Hematopoietic multipotent progenitor cell treated with erythropoietin and hydrocortisone succinate and interleukin-3 and kit ligand, for 6 days (in vitro differentiated cells): ENCODE measurements around the gene UBE2D2.

ENCODE experiments used
- DNase-seq: peaks from one replicate; pipeline ENCODE4 v3.0.0-alpha.2; 2015

Gene UBE2D2

DNA sequence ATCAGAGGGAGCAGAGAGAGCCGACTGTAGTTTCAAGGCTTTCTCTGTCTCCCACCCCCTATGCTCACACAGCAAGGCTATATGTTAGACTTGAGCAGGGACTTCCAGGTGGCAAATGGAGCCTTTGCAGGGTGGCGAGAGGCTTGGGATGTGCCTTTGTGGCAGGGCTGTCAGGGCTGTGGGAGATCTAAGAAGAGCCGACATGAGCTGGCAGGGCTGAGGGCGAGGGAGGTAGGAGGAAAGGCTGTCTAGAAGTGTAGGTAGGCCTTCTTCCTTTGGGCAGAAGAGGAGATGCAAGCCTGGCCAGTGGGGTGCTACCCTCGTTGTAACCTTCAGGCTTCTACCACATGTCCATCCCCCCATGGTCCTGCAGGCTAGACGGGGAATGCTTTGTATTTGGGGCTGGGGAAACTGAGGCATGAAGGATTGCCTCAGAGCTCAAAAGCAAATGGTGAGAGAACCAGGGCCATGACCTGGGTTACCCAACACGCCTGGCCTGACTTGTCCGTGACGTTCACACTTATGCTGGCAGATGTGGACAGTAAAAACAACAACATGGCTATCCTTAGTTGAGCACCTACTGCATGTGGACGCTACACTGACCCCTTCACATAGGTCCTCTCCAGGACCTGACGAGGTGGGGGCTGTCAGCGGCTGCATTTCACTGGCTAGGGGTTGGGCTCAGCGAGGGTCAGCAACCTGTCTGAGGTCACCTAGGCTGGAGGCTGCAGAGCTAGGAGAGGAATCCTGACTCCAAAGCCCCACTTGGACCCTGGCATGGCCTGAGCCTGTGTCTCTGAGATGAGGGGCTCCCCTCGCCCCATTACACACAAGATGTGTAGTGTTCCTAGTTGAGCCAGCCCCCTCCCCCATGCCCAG is 102.3 kb downstream of the UBE2D2 start:
- DNase-seq, result no peak

DNA sequence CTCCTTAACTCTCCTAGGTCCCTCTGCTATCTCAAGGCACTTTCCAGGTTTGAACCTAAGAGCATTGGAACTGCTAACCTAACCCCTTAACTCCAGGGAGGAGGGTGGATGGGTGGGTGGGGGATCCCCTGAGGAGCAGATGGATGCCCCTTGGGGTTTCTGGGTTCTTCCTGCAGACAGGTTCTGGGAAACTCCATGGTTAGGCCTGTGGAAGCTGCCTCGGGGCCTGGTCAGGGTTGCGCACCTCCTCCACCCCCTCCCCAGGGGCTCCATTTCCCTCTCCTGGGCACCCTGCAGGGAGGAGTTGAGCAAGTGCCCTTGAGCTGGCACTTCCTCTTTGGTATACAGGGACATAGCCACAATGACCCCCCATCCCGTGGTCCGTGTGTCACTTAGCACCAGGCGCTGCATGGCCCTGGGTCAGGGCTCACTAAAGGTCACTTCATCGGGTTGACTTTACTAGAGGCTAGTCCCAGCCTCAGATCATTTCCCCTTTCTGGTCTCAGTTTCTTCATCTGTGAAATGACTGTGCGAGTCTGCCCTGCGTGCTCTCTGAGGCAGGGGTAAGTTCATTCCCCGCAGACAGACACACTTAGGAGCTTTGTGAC is 103.1 kb downstream of the UBE2D2 start:
- peak; percentile 66 for DNase-seq

DNA sequence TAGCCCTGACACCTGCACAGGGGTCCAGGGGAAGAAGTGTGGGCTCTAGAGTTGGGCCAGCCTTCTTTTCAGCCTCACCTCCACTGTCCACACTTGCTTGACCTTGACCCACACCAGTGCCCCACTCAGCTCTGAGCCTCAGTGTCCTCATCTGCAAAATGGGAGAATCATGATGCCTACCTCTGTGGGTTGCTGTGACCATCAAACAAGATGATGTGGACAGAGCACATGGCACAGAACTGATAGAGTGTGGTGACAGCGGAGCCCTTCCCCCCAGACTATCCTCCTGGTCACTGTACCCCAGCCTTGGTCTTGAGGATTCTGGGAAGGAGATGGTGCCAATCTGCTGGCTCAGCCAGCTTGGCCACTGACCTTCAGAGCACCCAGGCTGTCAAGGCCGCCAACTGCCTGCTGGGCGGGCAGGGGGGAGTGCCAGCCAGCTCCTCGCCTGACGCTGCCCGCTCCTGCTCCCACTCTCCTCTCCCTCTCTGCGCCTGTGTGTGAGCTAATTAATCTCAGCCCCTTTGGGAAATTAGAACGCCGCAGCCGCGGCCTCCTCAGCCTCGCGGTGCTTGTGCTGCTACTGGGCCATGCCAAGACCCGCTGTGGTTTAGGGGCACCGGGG is 103.7 kb downstream of the UBE2D2 start:
- DNase-seq, result no peak

DNA sequence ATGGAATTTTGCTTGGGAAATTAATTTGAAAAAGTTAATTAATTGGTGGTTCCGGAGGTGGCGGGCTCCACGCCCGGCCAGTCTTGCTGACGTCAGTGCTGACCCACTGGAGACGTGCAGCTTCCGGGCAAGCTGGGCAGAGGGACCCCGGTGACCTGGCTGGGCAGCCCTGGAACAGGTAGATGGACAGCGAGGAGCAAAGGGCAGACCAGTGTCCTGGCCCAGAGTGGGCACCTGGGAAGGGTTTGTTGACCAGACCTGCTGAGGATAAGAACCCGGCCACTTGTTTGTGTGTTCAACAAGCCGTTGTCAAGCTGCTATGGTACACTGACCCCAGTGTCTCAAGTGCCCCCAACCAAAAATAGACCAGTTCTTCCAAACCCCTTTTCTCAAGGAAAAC is 104.5 kb downstream of the UBE2D2 start:
- no peak for DNase-seq

DNA sequence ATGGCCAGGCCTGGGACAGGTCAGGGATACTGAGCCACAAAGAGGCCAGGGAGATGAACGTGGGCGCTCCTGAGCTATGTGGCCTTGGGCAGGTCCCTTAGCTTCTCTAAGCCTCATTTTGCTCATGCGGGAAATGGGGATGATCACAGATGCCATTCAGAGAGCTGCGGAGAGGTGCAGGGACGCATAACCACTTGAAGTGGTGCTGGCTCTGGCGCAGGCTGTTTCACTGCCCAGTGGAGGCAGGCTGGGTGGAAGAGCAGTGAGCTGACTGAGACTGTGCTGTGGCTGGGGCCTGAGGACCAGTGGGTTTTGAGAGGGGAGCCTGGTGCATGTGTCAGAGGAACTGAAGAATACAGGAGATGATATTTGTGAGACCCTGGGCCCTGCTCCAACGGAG is 105.4 kb downstream of the UBE2D2 start:
- no peak for DNase-seq

DNA sequence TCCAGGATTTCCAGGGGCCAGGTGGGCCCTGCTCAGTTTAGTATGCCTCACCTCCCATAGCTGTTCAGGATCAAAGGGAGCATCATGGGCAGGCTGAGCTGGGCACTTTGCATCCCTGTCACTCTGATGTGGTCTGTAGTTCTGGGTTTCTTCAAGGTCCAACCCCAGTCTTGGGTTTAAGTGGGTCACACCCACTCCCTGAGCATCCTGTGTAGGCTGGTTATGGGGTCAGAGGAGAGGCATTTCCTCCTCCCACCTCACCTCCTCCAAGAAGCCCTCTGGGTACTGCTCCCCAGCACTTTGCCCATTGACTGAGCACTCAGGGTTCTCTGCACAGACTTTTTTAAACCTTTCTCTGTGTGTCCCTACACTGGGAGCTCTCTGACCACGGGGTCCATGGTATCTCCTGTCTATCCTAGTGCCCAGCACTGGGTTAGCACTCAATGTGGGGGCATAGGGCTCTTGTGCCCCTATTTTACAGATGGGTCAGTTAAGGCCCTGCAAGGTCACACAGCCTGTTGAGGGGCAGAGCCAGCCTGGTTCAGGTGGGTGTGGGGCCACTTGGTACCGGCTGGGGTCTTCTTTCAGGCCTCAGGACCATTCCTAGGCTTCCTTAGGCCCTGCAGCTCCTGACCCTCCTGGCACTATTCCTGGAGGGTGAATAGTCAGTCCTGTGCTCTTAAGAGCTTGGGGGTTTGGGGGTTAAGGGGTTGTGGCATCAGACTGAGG is 106.0 kb downstream of the UBE2D2 start:
- DNase-seq, result no peak

DNA sequence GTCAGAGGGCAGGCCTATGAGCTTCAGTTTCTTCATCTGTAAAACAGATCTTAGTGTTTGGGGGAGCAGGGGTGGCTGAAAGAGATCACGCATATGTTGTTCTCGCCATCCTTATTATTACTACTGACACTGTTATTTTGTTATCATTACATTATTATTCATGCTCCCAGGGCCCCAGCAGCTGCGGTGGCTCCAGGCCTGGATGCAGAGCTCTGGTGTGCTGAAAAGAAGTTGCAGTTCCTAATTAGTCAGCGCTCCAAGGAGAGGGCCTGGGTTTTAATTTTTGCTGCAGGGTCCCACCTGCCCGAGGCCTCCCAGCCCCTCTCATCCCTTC is 106.6 kb downstream of the UBE2D2 start:
- DNase-seq, result peak; percentile 58

DNA sequence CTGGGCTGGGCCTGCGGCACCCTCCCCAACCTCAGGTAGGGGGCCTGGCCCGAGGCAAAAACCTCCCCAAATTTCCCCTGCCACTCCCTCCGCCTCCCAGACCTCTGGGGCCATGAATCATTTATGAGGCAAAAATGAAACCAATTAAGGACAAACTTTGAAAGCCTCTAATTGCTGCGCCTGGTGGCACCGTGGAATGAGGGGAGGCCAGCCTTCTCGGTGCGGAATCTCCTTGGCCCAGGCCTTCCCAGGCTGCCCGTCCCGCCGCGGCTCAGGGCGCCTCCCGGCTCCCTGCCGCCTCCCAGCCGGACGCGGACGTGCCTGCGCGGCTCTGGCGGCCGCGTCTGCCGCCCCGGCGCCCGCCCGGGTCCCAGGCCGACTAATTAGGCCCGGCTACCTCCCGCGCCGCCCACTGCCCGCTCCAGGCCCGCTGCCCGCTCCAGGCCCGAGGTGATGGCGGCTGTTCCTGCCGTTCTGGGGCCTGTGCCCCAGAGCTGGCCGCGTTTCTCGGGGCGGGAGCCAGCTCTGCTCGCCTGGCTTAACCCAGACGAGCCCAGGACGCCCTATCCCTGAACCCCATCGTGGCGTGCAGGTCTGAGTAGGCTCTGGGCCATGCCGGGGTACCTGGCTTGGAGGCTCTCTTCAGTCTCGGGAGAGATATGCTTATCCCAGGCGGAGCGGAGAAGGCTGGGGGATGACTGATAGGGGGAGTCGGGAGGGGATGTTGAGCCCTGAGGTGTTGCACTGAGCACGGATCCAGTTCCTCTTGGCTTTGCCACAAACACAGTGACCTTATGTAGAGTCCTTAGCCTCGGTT is 107.1 kb downstream of the UBE2D2 start:
- DNase-seq, result peak; percentile 80

DNA sequence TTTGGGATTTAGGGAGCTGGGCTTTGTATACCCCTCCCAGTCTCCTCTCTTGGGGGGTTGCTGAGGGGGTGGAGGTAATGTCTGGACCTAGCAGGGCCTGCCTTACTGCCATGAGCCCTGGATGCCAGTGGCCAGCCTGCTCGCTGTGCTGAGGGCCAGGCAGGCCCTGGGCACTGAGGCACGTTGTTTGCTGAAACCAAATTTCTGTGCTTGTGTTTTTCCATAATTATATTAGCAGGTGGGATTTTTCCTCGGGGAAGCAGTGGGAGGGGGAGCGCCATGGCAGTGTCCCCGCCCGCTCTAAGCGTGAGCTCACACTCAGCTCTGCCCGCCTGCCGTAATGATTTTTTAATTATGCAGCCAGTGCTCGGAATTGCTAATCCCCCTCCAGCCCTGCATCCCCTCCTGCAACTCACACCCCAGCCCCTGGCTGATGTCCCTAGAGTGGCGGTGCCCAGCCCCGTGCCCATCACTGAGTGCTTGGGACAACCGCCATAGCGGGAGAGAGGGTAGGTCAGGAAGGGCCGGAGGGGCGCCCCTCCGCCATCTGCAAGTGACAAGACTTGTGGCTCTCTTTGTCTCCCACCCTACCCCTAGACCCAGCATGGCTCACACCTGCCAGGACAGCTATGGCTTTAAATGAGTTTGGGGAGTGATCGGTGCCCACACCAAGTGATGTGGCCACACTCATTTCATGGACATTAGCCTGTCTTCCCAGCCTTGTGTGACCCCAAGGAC is 108.0 kb downstream of the UBE2D2 start:
- no peak for DNase-seq

DNA sequence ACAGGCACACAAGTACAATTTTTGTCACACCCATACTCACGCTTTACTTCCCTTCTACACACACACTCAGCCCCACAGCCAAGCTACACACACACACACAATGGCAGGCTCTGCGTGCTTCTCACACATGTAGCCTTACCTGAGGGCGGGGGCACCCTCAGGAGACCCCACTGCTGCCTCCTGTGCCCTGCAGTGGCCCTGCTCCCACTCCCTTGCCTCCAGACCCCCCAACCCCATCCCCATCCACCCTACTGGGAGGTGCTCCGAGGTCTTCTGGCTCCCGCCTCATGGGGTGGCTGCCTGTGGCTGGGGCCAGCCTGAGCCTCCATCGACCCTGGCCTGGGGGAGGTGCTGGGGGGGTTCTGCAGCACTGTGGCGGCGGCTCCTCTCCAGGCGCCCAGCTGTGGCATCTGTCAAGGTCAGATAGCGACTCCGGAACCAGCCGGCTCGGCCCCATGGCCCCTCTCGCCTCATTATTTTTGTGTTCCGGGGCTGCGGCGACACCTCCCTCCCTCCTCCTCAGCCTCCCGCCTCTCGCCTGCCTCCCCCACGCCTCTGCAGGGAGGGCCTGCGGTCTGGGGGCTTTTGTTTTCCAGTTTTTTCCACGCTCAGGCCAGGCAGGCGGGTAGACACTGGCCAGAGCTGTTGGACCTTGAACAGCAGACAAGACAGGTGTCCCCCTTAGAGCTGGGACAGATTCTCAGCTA is 108.7 kb downstream of the UBE2D2 start:
- DNase-seq, result peak; percentile 97

DNA sequence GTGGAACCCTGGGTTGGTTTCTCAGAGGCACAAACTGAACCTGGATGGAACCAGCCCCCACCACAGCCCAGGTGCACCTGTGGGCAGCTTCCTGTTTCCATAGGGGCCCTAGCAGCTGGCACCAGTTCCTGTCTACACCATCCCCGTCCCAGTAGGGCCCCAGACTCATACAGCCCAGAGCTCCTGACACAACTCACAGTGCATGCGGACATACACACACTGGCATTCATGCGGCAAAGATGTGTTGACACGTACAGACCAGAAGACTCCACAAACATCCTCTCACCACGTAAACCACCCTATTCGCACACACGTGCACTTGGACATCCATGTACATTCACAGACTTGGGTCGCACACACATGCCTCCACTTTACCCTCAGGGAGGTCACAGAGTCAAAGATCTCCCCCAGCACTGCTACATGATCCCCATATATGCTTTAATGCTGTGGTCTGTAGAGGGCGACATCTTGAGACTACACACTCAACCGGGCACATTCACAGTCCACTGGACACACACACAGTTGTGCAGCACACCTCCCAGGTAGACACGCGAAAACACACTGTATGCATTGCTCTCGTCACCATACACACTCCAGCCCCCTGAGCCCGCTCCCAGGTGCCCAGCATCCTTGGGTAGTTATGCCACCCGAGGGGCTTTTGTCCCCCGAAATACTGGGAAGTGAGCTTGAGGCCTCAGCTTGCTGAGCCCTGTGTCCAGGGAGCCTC is 109.4 kb downstream of the UBE2D2 start:
- peak; percentile 81 for DNase-seq

DNA sequence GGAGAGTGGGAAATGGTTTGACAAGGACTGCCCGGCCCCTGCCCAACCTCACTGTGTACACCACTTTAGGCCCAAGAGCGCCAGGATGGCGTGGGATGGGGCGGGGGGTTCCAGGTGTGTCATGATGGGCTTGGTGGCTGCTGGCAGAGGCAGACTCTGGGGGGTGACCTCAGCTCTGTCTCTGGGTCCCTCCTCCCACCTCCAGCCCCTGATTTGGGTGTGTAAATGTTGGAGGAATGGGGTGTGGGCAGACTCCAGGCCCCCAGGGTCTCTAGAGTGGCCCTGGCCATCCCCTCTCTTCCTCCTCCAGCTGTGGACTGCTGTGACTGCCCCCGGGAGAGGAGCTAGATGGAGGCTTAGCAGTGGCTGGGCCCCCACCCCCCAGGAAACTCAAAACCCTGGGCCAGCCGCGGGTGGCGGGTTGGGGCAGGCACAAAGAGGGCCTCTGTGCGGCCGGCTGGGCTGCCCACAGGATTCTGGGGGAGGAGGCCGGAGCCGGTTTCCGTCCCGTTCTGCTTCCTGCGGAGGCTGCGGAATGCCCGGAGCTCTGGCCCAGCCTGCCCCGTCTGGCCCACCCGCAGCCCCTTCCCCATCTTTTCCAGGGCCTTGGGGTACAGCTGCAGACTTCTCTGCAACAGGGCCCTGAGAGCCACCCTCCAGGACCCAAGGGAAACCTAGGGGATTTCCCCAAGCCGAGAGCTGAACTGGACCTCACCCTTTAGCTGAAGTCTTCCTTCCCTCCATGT is 110.1 kb downstream of the UBE2D2 start:
- no peak for DNase-seq

DNA sequence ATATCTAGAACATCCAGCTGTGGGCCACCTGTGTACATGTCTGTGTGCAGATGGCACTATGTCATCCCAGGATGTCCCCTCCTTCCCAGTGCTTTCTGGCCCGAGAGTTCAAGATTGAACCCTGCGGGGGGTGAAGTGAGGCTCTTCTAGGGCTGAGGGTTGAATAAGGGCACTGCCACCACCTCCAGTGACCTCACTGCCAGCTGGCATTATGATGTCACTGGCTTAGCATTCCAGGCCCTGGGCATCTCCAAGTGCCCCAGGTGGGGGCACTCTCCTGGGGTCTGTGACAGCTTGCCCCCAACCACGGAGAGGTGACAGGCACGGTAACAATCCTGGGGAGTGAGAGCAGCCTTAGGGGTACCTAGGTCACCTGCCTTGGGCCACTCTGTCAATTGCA is 114.1 kb downstream of the UBE2D2 start:
- DNase-seq, result no peak

DNA sequence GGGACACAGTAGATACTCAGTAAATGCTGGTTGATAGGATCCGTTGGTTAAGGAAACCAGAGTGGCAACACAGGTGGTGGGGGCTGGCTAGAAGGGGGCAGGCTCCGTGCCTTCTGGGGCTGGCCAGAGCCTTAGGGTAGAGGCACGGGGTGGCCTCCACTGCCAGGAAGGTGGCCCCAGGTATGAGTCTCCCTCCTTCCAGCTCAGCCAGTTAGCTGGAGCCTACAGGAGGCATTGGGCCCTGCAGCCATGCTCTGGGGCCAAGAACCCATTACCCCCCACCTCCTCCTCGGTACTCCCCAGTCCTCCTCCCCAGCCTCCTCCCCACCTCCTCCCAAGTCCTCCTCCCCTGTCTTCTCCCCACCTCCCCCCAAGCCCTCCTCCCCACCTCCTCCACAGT is 114.7 kb downstream of the UBE2D2 start:
- no peak for DNase-seq

DNA sequence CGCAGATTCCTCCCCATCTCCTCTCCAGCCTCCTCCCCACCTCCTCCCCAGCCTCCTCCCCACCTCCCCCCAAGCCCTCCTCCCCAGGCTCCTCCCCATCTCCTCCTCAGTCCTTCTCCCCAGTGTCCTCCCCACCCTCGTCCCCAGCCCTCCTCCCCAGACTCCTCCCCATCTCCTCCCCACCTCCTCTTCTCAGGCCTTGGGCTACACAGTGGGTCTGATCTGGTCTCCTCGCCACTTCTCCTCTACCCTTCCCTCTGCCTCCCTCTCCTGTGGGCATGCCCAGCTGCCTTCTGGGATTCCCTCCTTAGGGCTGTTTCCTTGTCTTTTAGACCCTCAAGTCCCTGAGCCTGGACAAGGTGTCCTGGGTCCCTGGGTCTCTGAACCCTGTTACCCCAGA is 115.3 kb downstream of the UBE2D2 start:
- no peak for DNase-seq

DNA sequence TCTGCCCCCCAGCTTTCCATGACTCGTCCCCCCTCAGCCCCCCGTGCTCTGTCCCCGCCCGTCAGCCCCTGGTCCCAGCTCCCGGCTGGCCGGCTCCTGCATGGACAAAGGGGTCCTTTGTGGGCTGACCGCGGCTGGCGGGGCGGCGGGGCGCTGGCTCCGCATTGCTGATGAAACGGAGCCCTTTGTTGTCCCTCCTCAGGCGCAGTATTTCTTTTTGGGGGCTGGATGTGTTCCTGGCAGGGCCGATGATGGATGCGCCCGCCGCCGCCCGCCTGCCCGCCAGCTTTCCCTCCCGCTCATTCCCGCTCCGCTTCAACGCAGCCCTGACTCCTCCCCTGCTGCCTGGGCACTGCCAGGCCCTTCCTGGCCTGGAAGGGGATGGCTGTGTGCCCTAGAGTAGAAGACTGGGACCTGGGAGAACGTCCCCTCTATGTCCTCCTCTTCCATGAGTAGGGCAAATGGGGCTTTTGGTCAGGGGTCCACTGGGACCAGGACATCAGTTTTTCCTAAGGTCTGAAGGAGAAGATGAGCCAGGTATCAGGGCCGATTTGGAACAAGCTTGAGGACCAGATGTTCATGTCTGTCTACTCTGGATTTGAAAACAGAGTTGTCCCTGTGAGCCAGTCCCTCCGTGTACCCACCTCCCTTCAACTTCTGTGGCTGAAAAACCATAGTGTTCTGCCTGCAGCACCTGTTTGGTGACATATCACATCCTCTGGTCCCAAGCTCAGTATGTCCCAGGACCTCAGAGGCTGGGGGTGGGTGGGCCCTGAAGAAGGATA is 116.0 kb downstream of the UBE2D2 start:
- no peak for DNase-seq
